ENCODE data around the gene AUTS2. TPM values are rescaled to one million over a fixed set of nuclear protein-coding genes. Genes with fewer than 3 reads are reported as not detected.

AUTS2 gene
- total and polyA plus RNA-seq, 10 of the 15 experiments (the other 5 are each of a cell fraction or from before 2014, with no cell fraction given): 6.4 to 55.6 (median 21.6) TPM

- Histone ChIP-seq H3K9ac (ENCODE audit: control insufficient read depth, insufficient read depth, low read length) (no peak overlapping the region), H3K9me3 (replicated peaks; ENCODE audit: control insufficient read depth, insufficient read depth, low read length) (no peaks in the 10 kb centered on the region), H3K27ac (ENCODE audit: control insufficient read depth, insufficient read depth) (no peak overlapping the region), H3K36me3 (ENCODE audit: control insufficient read depth in 2 of 2, insufficient read depth in 2 of 2, low read length in 1 of 2) (no peaks in the 10 kb centered on the region), H4K20me1 (ENCODE audit: control insufficient read depth, insufficient read depth) (no peaks in the 10 kb centered on the region), H3K4me2 (ENCODE audit: control insufficient read depth, insufficient read depth) (no peak overlapping the region), H3K79me2 (ENCODE audit: control insufficient read depth, insufficient read depth, low read length) (peaks cover 2% of the 10 kb centered on the region), H3K4me3 (no peak overlapping the region), H3K4me1 (ENCODE audit: control insufficient read depth, insufficient read depth, low read length) (no peaks in the 10 kb centered on the region), H3K27me3 (replicated peaks in 1 of 2; ENCODE audit: control insufficient read depth in 2 of 2, insufficient read depth in 2 of 2, low read length in 1 of 2) (no peaks in the 10 kb centered on the region), H2AFZ (ENCODE audit: control insufficient read depth, low read depth, low read length) (no peak overlapping the region)
- POLR2A ChIA-PET: no interaction called here
- BruUV-seq (replicated peaks): no TSS peak
- intact Hi-C loops (cut with micrococcal nuclease; ENCODE audit: unreplicated experiment) (no loop called here), in situ Hi-C loops (cut with MboI) (no loop called here)
- CTCF ChIA-PET: interaction anchor here (1.1 kb wide), 1 partner anchor 14 kb away, joined by 3 read pairs; no protein-coding TSS in a partner anchor
- 48% methylated on average over 8 of the region's 8 CpGs for WGBS (ENCODE audit: insufficient coverage, insufficient replicate concordance, low lambda C conversion rate, missing lambda C conversion rate)
- RAD21 ChIA-PET (ENCODE audit: unreplicated experiment): no interaction called here
- FAIRE-seq (no peak), ATAC-seq (0 out of 3 replicates have a peak, but pooled peaks have one; percentile 24), DNase-seq (ENCODE audit: low read depth, low spot score) (no peak)
- SMC1A ChIA-PET (ENCODE audit: uncharacterized antibody, unreplicated experiment): interaction anchor here (0.5 to 1.1 kb wide), 3 partner anchors 13 to 431 kb away, joined by 3 read pairs; no protein-coding TSS in a partner anchor
- no peak for TF ChIP-seq E2F8 (IDR thresholded peaks at IDR 0.05; ENCODE audit: low read depth, partially characterized antibody)
- TF ChIP-seq STAT1 (conservative IDR thresholded peaks at IDR 0.05): no peak
- TF ChIP-seq POLR2AphosphoS5 (IDR thresholded peaks at IDR 0.05; ENCODE audit: low read length): no peak
- no peak for TF ChIP-seq MEF2B (IDR thresholded peaks at IDR 0.05; ENCODE audit: partially characterized antibody, poor library complexity, severe bottlenecking)
- TF ChIP-seq LARP7 (IDR thresholded peaks at IDR 0.05): no peak
- no peak for TF ChIP-seq WRNIP1 (IDR thresholded peaks at IDR 0.05; ENCODE audit: borderline replicate concordance, low read depth, low read length)
- TF ChIP-seq NBN (IDR thresholded peaks at IDR 0.05): no peak
- no peak for TF ChIP-seq ATF2 (IDR thresholded peaks at IDR 0.05; ENCODE audit: low read length)
- no peak for TF ChIP-seq SUPT20H (IDR thresholded peaks at IDR 0.05; ENCODE audit: borderline replicate concordance, control insufficient read depth, low read depth, low read length)
- TF ChIP-seq ZBTB40 (IDR thresholded peaks at IDR 0.05; ENCODE audit: borderline replicate concordance): no peak
- no peak for TF ChIP-seq MEF2A (IDR thresholded peaks at IDR 0.05; ENCODE audit: insufficient read depth, low read depth, low read length)
- no peak for TF ChIP-seq SMC3 (IDR thresholded peaks at IDR 0.05; ENCODE audit: borderline replicate concordance, low read length)
These were observed 26.4 kb downstream of the AUTS2 start for GRCh38 chr7:69624435-69625230.

Data from GM12878 (cell line).